Measurements from ENCODE around the gene IL32.

- TF ChIP-seq CREB1 (CRISPR knock-in tag; IDR thresholded peaks at IDR 0.05; ENCODE audit: low read depth), result no peak
- no peak for TF ChIP-seq CTCF (conservative IDR thresholded peaks at IDR 0.05; ENCODE audit: low read depth in 2 of 2)
- TF ChIP-seq EZH2 (IDR thresholded peaks at IDR 0.05; ENCODE audit: low read depth, unreplicated experiment), result no peak
- TF ChIP-seq ZNF331 (CRISPR knock-in tag; IDR thresholded peaks at IDR 0.05; ENCODE audit: low read depth), result no peak
- peak; percentile 87 for TF ChIP-seq POLR2AphosphoS5 (IDR thresholded peaks at IDR 0.05; ENCODE audit: low read depth)
- no peak for TF ChIP-seq NANOG (IDR thresholded peaks at IDR 0.05; ENCODE audit: borderline replicate concordance)
- TF ChIP-seq EZH2phosphoT487 (IDR thresholded peaks at IDR 0.05; ENCODE audit: unreplicated experiment), result no peak
- no peak for TF ChIP-seq REST (IDR thresholded peaks at IDR 0.05; ENCODE audit: unreplicated experiment)
- TF ChIP-seq STAT1 (IDR thresholded peaks at IDR 0.05; ENCODE audit: unreplicated experiment), result no peak
- no peak for TF ChIP-seq ZNF114 (CRISPR knock-in tag; IDR thresholded peaks at IDR 0.05)
- TF ChIP-seq JUNB (IDR thresholded peaks at IDR 0.05; ENCODE audit: unreplicated experiment), result no peak
- peak; percentile 43; the same call in 1 of the 2 replicates for TF ChIP-seq ETS1 (IDR thresholded peaks at IDR 0.05)
Measured at GRCh38 chr16:3036726-3037315, 28.6 kb upstream of the IL32 start, which contains the start of gene BICDL2.

Data from GM23338 (cell line).